Measurements from ENCODE around the gene POU6F2. TPM values are rescaled to one million over a fixed set of nuclear protein-coding genes. Genes with fewer than 3 reads are reported as not detected.

POU6F2 gene
- total and polyA plus RNA-seq, 2 experiments from 2014 or later = 7.2 to 7.3 TPM

DNA sequence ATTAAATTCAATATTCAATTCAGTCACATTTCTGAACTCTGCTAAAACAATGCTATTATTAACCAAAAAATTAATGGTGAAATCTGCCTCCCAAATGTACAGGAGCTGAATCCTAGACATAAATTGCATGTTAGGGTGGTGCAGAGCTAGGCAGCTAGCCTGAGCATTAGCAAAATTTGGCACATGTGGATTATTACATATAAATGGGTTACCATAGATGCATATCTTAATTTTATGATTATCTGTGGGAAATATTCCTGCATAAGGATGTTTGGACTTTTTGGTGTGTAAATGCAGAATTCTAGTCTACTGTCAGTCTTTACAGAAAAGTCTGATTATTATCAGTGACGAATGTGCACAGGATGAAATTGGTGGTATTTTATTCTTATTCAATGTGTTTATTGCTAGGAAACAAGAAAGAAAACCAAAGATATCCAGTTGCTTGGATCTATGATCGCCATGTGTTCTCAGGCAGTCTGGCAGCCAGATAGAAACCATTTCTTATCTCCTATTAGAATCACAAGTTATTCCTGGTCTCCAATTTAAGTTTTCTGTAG is 150.7 kb downstream of the POU6F2 start (continued):
- TF ChIP-seq, protein P1, sequence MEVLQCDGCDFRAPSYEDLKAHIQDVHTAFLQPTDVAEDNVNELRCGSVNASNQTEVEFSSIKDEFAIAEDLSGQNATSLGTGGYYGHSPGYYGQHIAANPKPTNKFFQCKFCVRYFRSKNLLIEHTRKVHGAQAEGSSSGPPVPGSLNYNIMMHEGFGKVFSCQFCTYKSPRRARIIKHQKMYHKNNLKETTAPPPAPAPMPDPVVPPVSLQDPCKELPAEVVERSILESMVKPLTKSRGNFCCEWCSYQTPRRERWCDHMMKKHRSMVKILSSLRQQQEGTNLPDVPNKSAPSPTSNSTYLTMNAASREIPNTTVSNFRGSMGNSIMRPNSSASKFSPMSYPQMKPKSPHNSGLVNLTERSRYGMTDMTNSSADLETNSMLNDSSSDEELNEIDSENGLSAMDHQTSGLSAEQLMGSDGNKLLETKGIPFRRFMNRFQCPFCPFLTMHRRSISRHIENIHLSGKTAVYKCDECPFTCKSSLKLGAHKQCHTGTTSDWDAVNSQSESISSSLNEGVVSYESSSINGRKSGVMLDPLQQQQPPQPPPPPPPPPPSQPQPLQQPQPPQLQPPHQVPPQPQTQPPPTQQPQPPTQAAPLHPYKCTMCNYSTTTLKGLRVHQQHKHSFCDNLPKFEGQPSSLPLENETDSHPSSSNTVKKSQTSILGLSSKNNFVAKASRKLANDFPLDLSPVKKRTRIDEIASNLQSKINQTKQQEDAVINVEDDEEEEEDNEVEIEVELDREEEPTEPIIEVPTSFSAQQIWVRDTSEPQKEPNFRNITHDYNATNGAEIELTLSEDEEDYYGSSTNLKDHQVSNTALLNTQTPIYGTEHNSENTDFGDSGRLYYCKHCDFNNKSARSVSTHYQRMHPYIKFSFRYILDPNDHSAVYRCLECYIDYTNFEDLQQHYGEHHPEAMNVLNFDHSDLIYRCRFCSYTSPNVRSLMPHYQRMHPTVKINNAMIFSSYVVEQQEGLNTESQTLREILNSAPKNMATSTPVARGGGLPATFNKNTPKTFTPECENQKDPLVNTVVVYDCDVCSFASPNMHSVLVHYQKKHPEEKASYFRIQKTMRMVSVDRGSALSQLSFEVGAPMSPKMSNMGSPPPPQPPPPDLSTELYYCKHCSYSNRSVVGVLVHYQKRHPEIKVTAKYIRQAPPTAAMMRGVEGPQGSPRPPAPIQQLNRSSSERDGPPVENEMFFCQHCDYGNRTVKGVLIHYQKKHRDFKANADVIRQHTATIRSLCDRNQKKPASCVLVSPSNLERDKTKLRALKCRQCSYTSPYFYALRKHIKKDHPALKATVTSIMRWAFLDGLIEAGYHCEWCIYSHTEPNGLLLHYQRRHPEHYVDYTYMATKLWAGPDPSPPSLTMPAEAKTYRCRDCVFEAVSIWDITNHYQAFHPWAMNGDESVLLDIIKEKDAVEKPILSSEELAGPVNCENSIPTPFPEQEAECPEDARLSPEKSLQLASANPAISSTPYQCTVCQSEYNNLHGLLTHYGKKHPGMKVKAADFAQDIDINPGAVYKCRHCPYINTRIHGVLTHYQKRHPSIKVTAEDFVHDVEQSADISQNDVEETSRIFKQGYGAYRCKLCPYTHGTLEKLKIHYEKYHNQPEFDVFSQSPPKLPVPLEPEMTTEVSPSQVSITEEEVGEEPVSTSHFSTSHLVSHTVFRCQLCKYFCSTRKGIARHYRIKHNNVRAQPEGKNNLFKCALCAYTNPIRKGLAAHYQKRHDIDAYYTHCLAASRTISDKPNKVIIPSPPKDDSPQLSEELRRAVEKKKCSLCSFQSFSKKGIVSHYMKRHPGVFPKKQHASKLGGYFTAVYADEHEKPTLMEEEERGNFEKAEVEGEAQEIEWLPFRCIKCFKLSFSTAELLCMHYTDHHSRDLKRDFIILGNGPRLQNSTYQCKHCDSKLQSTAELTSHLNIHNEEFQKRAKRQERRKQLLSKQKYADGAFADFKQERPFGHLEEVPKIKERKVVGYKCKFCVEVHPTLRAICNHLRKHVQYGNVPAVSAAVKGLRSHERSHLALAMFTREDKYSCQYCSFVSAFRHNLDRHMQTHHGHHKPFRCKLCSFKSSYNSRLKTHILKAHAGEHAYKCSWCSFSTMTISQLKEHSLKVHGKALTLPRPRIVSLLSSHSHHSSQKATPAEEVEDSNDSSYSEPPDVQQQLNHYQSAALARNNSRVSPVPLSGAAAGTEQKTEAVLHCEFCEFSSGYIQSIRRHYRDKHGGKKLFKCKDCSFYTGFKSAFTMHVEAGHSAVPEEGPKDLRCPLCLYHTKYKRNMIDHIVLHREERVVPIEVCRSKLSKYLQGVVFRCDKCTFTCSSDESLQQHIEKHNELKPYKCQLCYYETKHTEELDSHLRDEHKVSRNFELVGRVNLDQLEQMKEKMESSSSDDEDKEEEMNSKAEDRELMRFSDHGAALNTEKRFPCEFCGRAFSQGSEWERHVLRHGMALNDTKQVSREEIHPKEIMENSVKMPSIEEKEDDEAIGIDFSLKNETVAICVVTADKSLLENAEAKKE (CRISPR knock-in tag; IDR thresholded peaks at IDR 0.05) = no peak
- TF ChIP-seq, protein P2, sequence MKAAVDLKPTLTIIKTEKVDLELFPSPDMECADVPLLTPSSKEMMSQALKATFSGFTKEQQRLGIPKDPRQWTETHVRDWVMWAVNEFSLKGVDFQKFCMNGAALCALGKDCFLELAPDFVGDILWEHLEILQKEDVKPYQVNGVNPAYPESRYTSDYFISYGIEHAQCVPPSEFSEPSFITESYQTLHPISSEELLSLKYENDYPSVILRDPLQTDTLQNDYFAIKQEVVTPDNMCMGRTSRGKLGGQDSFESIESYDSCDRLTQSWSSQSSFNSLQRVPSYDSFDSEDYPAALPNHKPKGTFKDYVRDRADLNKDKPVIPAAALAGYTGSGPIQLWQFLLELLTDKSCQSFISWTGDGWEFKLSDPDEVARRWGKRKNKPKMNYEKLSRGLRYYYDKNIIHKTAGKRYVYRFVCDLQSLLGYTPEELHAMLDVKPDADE (IDR thresholded peaks at IDR 0.05) = no peak
- TF ChIP-seq JUNB (IDR thresholded peaks at IDR 0.05; ENCODE audit: unreplicated experiment) (no peak), NANOG (IDR thresholded peaks at IDR 0.05; ENCODE audit: borderline replicate concordance) (no peak), ZNF331 (CRISPR knock-in tag; IDR thresholded peaks at IDR 0.05; ENCODE audit: low read depth) (no peak), EZH2 (IDR thresholded peaks at IDR 0.05; ENCODE audit: low read depth, unreplicated experiment) (no peak)

DNA sequence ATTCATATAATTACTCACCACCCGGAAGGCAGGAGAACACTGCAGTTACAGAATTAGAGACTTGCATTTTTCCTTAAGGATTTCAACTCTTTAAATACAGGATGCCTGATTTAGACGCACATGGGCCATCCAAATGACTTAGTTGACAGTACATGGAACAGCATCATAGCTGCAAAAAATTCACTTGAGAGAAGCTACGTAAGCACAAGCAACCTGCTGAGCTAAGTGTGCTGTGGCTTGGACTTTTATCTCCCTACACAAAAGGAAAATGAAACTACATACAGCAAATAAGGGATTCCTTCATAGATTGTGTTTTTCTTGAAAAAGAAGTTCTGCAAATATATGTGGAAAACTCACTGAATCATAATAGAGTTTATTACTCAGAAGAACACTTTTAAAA is 152.6 kb downstream of the POU6F2 start:
- Histone ChIP-seq H3K4me3 (no peak overlapping the region), H3K27ac (ENCODE audit: low read depth) (no peak overlapping the region), H3K27me3 (ENCODE audit: insufficient read depth) (no peaks in the 10 kb centered on the region), H2AFZ (no peak overlapping the region), H3K36me3 (ENCODE audit: insufficient read depth) (no peaks in the 10 kb centered on the region), H3K4me2 (no peak overlapping the region), H3K79me2 (replicated peaks; ENCODE audit: insufficient read depth) (no peaks in the 10 kb centered on the region), H3K9me2 (ENCODE audit: insufficient read depth) (no peaks in the 10 kb centered on the region), H4K20me1 (replicated peaks; ENCODE audit: insufficient read depth) (no peaks in the 10 kb centered on the region), H3K4me1 (ENCODE audit: insufficient read depth) (0 out of 2 replicates have a peak, but pooled peaks cover 4% of the 10 kb centered on the region), H3F3A (replicated peaks; ENCODE audit: low read depth) (no peaks in the 10 kb centered on the region)
- no peaks in the 10 kb centered on the region for H3K9me3 Mint-ChIP-seq
- no peak overlapping the region for H3K4me3 Mint-ChIP-seq
- no peaks in the 10 kb centered on the region for H3K36me3 Mint-ChIP-seq (ENCODE audit: low read depth)
- ATAC-seq = no peak
- H3K27me3 Mint-ChIP-seq (ENCODE audit: insufficient read depth, low read depth, poor library complexity) = peaks cover 6% of the 10 kb centered on the region
- peaks cover 12% of the 10 kb centered on the region; the same call in 2 of the 3 replicates for H3K4me1 Mint-ChIP-seq
- no peak overlapping the region for H3K27ac Mint-ChIP-seq
- DNase-seq (ENCODE audit: low spot score) = no peak
- TF ChIP-seq JUNB (IDR thresholded peaks at IDR 0.05; ENCODE audit: unreplicated experiment) (no peak), EZH2phosphoT487 (IDR thresholded peaks at IDR 0.05; ENCODE audit: unreplicated experiment) (no peak), ZNF114 (CRISPR knock-in tag; IDR thresholded peaks at IDR 0.05) (no peak)
- TF ChIP-seq, protein P1 (CRISPR knock-in tag; IDR thresholded peaks at IDR 0.05) = no peak

Measured in GM23338 (cell line).